GM12875 (cell line): ENCODE data around the gene MEN1.

ENCODE experiments used
- H3K4me3 ChIP-seq: one replicate; pipeline ENCODE4 v1.5.1; 2011; ENCODE audit warnings: low read depth, low read length, control low read depth
- CTCF ChIP-seq: IDR thresholded peaks from 2 replicates; pipeline ENCODE4 v1.5.1; 2011; ENCODE audit warnings: low read depth, mild to moderate bottlenecking, control low read depth, inconsistent platforms, low read length, moderate library complexity, borderline replicate concordance; ENCODE audit not compliant: insufficient read depth

Gene MEN1

DNA sequence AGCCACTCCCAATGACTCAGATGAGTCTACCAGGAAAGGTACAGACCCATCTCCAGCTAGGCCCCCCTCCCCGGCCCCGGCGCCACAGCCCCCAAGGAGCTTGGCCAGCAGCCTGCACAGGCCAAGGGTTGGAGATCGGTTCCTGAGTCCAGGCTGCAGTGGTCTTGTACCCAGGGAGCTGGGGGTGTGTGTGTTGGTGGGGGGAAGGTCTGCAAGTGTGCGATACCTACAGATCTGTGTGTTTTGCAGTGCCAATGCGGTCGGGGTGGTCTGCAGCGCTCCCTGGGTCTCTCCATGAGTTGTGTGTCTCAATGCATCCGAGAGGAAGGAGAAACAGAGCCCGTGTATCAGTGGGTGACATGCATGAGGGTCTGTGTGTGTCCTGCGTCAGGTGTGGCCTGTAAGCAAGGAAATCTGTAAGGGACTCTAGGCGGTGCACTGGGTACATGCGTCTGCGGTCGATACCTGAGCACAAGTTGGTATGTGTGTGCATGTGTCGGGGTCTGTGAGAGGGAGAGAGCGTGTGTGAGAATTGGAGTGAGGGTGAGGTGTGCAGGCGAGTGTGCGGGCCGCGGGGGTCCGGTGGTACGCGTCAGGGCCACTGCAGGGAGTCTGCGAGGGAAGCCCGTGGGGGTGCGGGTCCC, 33.5 kb upstream of the MEN1 start:
- H3K4me3 ChIP-seq = peak overlapping the region; percentile 34
- TF ChIP-seq CTCF = no peak

DNA sequence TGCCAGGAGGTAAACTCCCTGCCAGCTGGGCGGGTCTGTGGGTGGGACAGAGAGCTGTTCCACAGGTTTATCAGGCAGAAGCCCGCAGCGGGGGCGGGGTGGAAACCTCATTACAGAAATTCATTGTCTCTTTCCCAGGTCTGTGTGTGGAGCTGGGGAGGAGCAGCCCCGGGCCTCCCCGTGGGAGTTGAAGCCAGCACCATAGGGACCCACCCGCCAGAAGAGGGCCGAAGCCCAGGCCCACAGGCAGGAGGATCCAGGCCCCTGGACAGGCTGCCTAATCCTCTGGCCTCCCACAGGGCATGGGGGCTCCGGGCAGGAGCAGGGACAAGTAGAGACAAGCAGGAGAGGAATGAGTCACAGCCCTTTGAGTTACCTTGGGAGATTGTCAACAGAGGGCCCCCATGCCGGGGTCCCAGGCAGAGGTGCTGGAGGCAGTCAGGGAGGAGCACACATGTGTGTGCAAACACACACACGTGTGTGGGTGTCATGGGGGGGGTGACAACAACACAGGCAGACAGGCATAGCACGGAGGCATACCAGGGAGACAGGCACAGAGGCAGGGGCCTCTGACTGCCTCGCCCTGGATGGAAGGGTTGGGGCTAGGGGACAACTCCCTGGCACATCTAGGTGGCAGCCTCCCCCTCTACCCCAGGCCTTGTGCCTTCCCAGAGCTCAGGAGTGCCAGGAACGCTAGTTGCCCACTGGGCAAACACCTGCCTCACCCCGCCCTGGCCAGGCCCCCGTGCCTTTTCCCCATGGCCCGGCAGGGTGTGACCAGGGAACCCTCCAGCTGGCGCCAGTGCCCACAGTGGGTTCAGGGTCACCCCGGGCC, 32.7 kb upstream of the MEN1 start:
- no peak overlapping the region for H3K4me3 ChIP-seq
- no peak for TF ChIP-seq CTCF

- no peak overlapping the region for H3K4me3 ChIP-seq
- TF ChIP-seq CTCF = no peak
These were observed 32.0 kb upstream of the MEN1 start for GRCh38 chr11:64842366-64842759.

GRCh38 chr11:64841592-64842365, 31.4 kb upstream of the MEN1 start:
- H3K4me3 ChIP-seq = no peak overlapping the region
- TF ChIP-seq CTCF = no peak

DNA sequence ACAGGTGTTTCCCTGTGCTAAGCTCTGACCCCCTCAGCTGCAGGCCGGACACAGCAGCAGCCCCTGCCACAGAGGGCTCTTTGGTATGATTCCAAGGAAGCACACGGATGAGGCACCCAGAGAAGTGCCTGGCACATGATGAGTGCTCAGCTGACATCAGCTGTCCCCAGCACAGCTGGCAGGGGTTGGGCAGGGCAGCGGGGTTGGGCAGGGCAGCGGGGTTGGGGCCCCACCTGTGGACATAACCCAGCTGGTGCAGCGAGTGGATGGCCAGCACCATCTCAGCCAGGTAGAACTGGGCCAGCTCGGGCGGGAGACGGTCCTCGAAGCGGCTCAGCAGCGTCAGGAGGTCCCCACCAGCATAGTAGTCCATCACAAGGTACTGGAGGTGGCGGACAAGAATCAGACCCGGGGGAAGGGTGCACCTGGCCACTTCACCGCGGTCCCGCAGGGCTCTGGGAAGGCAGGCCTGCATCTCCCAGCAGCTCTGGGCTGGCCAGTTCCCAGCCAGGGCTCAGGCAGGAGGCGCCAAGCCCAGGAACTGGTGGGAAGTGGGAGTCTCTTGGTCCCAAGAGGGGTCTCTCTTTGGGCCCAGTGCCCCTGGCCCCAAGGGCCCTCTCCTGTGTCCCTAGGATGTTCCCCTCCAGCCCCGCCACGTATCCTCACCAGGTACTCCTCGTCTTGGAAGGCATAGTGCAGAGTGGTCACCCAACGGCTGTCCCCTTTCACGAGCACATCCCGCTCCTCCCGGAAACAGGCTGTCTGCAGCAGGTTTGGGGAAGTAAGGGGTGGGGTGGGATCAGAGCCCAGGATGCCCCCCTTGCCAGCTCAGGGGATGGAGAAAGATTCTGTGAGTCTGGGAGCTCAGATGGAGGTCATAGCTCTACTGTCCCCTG, 29.8 kb upstream of the MEN1 start:
- no peak for TF ChIP-seq CTCF
- no peak overlapping the region for H3K4me3 ChIP-seq

DNA sequence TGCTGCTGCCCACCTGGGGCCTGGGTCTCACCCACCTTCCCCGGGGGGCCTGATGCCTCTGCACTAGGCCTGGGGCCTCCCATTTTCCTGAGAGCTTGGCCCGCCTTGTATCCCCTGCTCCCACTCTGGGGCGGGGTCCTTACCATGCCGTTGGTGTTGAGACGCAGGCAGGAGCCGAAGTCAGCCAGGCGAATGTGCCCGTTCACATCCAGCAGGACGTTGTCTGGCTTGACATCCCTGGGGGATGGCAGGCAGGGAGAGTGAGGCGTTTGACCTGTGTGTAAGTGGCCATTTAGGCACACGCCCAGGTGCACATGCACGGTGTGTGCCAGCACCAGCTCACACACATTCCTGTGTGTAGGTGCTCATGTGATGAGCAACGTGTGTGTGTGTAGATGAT, 29.0 kb upstream of the MEN1 start:
- TF ChIP-seq CTCF = no peak
- no peak overlapping the region for H3K4me3 ChIP-seq
